Stimulated activated CD8-positive, alpha-beta memory T cell treated with anti-CD3 and anti-CD28 coated beads, Interleukin-7, amount 100 ng/mL, for 4 hours (primary cell): ENCODE data around the gene TADA2A.
A peak's percentile ranks its signal among the peaks of the same experiment; 100 is the strongest.

Source experiments
- DNase-seq, 2 donors: peaks; one replicate each; pipeline ENCODE4 v3.0.0-alpha.2; 2020; ENCODE audit warnings: low read depth in 2 of 2

The TADA2A gene

GRCh38 chr17:37406635-37407461 is at the start of gene TADA2A, which contains the start of gene ACACA:
TADA2A (plus strand) TSS chr17:37406886; CDS start chr17:37411366, 4,480 bp downstream.
ACACA (minus strand) TSS chr17:37406836; CDS start chr17:37406299, 537 bp downstream.
- peak; percentile 43 to 73 for DNase-seq

GRCh38 chr17:37358098-37358829 is 48.4 kb upstream of the TADA2A start:
- DNase-seq: no peak

DNA sequence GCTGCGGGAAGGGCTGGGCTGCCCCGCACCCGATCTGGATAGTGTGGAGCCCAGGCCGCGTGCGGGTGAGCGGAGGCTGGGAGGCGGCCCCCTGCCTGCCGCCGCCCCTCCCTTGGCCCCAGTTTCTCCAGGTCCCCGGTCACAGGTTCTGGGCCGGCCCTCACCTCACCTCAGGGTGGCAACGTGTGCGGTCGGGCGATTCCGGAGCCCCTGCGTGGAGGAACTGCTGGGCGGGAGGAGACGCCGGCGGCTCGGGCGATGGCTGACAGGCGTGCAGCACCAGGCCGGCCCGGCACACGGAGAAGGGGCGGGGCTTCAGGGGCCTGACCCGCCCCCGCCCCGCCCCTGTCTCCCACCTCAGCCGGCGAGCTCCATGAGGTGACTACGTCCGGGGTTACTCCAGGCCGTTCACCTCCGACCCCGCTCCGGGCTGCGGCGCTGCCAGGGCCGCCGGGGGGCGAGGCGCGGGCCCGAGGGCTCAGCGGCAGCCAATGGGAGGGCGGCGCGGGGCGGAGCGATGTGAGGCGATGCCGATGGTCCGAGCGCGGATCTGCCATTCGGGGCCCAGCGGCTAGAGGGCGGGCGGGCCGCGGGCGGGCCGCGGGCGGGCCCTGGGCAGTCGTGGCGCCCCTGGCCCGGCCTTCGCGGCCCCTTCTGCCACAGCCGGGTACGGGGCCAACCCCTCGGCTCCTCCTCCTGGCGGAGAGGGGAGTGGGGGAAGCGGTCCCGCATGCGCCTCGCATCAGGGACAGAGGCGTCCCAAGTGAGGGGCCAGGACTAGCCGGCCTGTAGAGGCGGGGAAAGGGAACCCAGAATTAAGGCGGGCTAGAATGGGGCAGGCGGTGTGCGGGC is 47.6 kb upstream of the TADA2A start:
- DNase-seq: peak; percentile 78 to 90

DNA sequence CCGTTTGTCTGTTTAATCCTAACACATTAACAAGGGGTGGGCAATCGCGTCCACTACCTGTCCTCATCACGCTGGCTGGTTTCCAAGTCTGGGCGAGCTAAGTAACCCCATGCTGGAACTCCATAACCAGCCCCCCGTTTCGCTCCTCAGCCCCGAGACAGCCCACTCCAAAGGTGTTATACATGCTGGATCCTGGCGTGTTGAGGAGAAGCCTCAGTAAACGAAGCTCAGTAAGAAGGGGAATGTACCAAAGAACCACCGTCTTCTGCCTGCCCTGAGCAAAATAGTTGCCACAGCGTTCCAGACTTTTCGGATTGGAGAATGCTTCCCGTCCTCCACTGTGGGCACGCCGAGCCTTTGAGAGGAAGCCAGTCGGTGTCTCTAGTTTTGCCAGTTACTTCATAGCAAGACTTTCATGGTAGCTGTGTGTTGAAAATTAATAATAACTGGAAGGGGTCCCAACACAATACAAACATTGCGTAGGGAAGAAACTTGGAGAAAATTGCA is 47.0 kb upstream of the TADA2A start:
- no peak for DNase-seq

GRCh38 chr17:37360632-37361031 is 46.1 kb upstream of the TADA2A start:
- DNase-seq: no peak

DNA sequence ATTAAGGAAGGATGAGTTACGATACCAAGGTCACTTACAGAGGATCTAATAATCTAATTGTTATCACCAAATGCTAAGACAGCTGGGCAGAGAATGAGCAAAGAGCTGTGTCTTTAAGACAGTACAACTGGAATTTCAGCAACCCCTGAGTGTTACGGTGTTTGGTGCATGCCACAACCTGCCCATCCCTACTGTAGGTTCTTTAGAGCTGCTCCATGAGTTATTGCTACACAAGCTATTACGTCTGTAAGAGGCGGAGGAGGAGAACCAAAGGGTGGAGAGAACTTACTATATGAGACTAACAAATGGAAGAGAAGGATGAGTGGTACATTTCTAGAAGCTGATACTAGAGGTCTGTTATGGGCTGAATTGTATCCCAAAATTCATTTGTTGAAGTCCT is 45.1 kb upstream of the TADA2A start:
- DNase-seq: no peak

GRCh38 chr17:37365589-37365988 is 41.1 kb upstream of the TADA2A start:
- DNase-seq: no peak

- no peak for DNase-seq
These were observed 38.1 kb upstream of the TADA2A start for GRCh38 chr17:37368577-37368976.

GRCh38 chr17:37373530-37374159 is 33.0 kb upstream of the TADA2A start:
- DNase-seq: peak; percentile 32 to 33

DNA sequence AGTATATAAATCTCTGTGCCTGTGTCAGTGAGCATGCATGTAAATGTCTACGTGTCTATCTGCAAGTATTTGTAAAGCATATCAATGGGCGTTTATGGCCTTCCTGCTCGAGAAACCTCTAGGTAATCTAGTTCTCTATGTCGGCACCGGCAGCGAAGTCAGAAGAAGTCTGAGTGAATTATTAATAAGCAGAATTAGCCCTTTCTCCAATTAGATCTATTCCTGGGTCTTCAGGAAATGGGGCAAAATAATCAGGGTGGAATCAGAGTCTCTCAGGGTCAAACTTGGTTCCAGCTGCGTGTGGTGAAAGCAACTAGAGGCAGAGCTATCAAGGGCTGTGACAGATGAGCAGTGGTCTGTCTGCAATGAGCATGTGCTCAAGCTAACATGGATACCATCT is 31.0 kb upstream of the TADA2A start, which contains the start of gene C17orf78:
Gene C17orf78, plus strand, starts transcription at position 280 of the 400 bp plus-strand sequence. Its CDS starts 108 bp downstream, at position 388.
- no peak for DNase-seq

DNA sequence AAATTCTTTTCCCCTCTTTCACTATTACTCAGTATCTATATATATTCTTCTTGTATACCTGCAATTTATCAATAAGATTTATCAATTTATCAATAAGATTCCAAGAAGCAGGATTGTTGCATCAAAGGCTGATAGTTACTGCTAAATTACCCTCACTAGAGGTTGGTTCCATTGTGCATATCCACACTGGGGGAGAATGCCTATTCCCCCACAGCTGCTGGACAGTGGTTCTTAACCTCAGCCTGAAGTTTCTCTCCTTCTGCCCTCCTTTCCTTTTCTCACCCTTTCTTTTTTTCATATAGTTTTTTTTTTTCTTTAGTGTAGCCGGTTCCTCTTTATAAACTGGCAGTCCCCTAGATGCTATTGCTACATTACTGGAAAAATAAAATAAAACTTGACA is 24.6 kb upstream of the TADA2A start:
- no peak for DNase-seq

- no peak for DNase-seq
These were observed 22.0 kb upstream of the TADA2A start for GRCh38 chr17:37384560-37385149.

DNA sequence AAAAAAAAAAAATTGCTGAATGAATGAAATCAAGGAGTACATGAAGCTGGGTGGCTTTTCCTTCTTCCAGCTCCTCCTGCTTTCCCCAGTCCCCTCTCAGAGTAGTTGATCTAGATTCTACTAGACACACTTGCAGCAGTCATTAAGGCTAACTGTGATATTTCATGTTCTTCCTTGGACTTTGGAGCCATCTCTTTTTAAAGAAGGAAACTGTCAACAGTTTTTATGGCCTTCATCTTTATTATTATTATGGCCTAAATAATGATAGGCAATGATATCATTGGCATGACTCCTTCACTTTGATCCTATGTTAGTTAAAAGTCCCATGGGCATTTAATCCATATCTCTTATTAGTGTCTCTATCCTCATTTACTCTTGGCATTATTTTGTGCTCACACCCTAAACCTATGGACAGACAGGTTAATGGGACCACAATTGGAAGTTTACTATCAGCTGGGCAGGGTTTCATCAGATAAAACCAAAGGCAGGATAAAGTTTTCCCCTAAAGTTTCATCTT is 21.2 kb upstream of the TADA2A start:
- DNase-seq: no peak

DNA sequence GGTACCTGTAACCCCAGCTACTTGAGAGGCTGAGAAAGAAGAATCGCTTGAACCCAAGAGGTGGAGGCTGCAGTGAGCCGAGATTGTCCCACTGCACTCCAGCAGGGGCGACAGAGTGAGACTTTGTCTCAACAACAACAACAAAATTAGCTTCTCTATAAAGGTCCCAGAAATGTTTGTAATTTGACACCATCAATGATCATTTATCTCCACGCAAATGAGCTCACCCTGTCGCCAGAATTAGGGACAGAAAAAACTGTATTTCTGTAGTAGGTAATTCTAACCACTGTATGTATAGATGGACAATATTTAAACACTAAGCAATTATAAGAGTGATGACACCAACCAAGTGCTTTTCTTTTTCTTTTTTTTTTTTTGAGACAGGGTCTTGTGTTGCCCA is 20.2 kb upstream of the TADA2A start:
- no peak for DNase-seq

- no peak for DNase-seq
These were observed 18.4 kb upstream of the TADA2A start for GRCh38 chr17:37388266-37388665.

- no peak for DNase-seq
These were observed 17.5 kb upstream of the TADA2A start for GRCh38 chr17:37389160-37389559.

DNA sequence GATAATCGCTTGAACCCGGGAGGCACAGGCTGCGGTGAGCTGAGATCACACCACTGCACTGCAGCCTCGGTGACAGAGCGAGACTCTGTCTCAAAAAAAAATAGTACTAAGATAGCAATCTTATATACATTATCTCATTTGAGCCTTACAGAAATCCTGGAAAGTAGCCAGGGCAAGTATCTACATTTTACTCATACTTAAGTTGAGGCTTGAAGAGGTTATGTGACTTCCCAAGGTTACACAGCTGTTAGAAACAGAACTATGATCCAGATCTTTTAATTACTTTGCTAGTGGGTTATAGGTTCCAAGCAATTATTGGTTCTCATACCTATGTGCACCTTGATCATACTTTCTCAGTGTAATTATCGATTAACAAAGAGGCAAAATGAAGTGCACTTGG is 15.5 kb upstream of the TADA2A start:
- no peak for DNase-seq

- DNase-seq: no peak
These were observed 14.6 kb upstream of the TADA2A start for GRCh38 chr17:37392024-37392590.

DNA sequence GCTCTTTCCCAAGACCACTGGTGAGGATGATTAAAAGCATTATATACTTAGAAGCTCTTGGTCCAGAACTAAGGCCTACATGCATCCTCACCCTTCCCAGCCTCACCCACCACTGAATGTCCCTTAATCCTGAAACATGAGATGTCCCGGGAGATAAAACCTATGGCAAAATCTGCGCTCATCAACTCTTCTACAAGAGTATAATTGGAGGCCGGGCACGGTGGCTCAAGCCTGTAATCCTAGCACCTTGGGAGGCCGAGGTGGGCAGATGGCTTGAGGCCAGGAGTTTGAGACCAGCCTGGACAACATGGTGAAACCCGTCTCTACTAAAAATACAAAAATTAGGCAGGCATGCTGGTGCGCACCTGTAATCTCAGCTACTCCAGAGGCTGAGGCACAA is 13.3 kb upstream of the TADA2A start:
- no peak for DNase-seq

DNA sequence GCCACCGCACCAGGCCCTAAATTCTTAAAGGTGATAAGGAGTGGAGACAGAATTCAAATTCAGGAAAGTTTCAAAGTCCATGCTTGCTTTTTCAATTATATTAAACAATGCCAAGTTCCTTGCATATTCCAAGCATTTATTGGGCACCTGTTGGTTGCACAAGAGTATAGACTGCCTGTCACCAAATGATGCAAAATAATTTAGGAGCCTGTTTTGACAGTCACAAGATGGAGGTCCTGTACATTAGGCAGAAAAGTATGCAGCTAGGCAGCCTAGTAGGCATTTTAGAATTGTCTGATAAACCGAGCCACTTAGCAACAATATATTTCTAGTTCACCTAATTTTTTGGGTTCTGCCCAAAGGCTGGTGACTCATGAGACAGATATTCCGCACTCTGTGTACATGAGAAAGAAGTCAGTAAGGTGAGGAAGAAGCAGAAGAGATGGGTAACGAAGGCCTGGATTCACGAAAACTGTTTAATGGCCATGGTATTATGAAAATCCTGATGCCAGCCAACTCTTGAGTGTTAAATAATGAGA is 7.4 kb upstream of the TADA2A start:
- DNase-seq: no peak
